T follicular helper cell (primary cell): ENCODE measurements around the gene SYT7.
A peak's percentile ranks its signal among the peaks of the same experiment; 100 is the strongest.

Experiments
- DNase-seq: peaks from one replicate; pipeline ENCODE4 v3.0.0-alpha.2; 2020; ENCODE audit warnings: low read depth

Gene SYT7

GRCh38 chr11:61585115-61585514 is 4.2 kb upstream of the SYT7 start:
- DNase-seq = no peak

DNA sequence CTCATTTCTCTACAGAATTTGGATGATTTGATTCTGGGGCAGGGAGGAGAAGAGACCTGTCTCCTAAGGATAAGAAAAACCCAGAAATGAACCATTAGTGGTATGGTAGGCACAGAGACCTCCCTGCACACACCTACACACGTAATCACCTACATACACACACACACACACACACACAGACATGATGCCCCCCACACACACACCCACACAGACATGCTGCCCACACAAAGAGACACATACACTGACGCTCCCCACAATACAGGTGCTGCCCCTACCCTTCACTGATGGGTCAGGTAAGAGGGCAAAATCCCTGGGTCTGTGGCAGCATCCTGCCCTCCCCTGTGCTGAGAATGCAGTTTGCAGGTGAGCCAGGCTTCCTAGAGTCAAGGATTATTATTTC is 1.1 kb upstream of the SYT7 start:
- no peak for DNase-seq

DNA sequence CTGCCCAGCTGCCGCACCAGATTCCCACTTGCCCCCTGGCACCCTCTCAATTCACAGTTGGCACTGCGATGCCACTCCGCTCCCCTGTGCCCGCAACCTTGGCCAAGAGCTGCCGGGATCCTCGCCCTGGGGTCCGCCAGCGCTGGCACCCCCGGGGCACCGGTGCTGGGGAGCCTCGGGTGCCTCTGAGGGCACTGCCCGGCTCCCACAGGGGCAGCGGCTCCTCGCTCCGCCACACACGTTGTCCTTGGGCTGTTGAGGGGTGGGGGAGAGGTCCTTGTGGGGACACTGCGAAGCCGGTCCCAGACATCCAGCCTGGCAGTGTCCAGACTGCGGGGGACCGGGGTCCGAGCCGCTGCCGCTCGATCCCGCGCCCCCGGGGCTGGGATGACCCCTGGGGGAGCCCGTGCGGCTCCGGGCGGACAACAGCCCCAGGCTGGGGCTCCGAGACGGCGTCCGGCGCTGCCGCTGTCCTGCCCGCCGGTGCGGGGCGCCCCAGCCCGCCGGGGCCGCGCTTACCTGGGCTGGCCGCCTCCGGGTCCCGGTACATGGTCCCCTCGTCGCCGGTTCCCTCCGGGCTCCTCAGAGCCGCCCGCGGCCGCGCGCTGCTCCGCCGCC is 496 bp downstream of the SYT7 start:
- no peak for DNase-seq

- no peak for DNase-seq
Measured at GRCh38 chr11:61579676-61580270, 1.1 kb downstream of the SYT7 start.

GRCh38 chr11:61578819-61579675 is 1.8 kb downstream of the SYT7 start:
- DNase-seq = no peak

DNA sequence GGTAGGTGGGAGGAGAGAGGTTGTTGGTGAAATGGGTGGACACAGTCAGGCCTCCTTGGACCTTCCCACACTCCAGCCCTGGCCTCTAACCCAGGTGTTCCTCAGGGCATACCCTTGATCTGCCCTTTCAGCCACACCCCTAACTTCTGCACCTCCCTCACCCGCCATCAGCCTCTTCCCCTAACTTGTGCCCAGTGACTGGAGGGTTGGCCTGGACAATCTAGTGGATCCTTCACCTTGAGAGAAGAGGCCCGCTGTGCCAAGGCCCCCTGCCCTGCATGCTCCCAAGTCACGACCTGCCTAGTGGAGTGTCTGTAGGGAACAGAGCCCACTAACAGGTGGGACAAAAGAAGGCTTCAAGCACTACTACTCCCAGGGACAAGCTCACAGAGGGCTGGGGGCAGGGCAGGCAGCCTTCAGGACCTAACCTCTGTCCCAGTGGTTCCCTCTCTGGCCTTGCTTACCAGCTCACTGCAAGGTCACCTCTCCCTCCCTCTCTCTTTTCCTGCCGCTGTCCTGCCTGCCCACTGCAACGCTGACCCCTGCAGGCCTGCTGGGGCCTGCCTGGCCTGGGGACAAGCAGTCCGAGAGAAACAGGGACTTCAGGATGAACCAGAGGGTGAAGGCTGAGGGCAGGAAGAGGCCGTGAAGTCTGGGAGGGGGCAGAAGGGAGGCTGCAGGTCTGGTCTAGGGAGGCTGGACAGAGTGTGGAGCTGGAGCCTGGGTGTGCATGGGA is 3.3 kb downstream of the SYT7 start:
- no peak for DNase-seq

DNA sequence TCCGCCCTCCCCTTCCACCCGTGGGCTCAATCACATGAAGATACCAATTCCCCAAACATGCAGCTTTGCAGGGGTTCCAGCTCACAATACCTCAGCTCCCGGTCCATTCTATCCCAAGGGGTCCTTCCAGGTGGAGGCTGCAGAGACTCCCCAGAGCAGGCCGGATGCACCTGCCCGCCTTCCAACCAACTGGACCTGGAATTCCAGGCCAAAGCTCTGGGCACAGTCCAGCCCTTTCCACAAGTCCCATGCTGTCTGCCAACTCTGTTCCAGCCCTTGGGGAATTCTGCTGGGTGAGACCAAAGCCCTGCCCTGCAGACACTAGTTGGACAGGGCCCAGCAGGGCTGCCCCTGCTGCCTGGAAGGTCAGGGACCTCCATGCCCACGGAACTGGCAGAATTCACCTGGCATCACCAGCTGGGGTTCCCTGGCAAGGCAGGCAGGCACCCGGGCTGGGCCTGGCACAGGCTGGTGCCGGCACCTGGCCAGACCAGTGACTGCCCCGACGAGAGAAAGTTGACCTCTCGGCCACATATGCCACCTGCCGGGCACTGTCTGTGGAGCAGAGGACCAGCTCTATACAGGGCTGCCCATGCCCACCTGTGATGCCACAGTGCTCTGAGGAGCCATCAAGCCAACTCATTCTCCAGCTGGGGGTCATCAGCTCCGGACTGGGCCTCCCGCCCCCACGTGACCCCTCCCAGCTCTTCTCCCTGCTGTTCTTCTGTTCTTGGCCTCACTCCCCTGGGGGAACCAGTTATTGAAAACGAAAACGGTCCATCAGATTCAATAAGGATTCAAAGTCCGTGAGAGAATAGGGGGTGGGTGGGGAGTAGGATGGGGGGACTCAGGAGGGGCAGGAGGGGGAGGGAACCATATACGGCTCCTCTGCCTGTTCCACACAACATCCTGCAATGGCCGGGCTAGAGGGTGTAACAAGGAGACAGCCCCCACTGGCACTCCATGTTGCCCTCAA is 4.7 kb downstream of the SYT7 start:
- DNase-seq = no peak

GRCh38 chr11:61574611-61575010 is 6.3 kb downstream of the SYT7 start:
- no peak for DNase-seq

DNA sequence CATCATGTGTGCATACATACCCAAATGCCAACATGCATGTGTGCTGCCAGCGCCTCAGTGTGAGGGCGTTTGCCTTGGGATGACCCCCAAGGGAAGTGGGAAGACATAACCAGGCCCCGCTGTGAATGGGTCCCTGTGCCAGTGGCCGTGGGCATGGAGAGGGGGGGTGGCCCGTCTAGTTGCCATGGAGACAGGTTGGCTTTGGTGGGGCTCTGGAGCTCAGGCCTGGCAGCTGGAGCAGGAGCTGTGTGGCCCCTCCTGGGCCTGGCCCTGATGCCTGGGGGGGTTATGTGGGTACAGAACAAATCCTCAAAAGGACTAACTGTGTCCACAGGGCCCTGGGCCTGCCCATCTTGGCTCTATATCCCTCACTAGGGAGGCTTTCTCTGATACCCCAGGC is 8.0 kb downstream of the SYT7 start:
- no peak for DNase-seq

DNA sequence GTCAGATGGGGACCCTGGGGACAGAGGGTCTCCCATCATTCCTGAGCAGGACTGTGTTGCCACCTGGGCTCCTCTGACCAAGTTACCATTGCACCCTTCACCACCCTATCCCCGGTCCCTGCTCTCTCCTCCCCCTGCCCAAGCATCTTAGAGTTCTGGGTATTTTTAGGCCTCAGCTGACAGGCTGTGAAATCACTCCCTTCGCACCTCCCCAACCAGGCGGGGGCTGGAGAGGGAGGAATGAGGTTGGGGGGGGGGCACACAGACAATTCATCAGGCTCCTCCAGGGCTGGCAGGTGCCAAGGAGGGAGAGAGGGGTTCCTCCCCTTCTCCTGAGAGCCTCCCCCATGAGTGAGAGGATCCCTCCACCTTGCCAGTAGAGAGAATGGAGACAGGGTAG is 9.0 kb downstream of the SYT7 start:
- DNase-seq = no peak

DNA sequence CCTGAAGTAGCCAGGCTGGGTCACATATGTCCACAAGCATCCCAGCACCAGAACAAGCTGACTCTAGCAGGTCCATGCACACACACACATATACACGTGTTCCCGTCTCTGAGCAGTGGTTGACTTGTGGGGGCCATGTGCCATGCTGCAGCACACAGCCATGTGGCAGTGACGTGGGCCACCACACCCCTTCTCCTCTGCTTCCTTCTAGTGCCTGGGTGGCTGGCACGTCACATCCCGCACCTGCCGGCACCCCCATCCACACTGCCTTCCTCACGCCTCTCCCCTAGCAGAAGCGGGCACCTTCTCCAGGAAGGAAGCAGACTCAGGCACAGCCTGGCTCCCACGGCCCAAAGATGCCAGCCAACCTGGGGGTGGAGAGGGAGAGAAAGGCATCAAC is 9.5 kb downstream of the SYT7 start:
- no peak for DNase-seq

- no peak for DNase-seq
Measured at GRCh38 chr11:61569701-61570100, 11.2 kb downstream of the SYT7 start.

GRCh38 chr11:61569018-61569417 is 11.9 kb downstream of the SYT7 start:
- DNase-seq = no peak

- DNase-seq = peak; percentile 70
Measured at GRCh38 chr11:61567286-61568061, 13.4 kb downstream of the SYT7 start.

GRCh38 chr11:61564936-61565696 is 15.8 kb downstream of the SYT7 start:
- DNase-seq = no peak

GRCh38 chr11:61560751-61561150 is 20.1 kb downstream of the SYT7 start:
- no peak for DNase-seq

DNA sequence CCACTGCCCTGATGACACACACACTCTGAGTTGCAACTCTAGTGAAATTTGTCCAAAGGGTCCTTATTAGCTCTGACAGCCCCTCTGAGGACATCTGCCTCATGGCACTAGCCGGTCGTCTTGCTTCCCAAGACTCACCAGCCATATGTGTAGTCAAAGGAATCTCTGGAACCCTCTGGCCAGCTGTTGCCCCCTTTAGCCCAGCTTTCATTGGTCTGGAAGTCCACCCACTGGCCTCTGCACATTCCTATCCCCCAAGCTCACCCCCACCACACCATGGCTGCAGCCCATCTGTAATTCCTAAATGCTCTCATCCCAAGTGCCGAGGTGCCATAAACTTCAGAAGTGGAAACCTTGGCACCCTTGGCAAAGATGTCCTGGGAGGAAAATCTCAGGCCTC is 24.3 kb downstream of the SYT7 start:
- no peak for DNase-seq

GRCh38 chr11:61555978-61556377 is 24.9 kb downstream of the SYT7 start:
- no peak for DNase-seq

- DNase-seq = no peak
Measured at GRCh38 chr11:61555051-61555969, 25.6 kb downstream of the SYT7 start.
